H9 (cell line): ENCODE measurements around the gene SLC6A7. TPM values are rescaled to one million over a fixed set of nuclear protein-coding genes. Genes with fewer than 3 reads are reported as not detected.

Source experiments
- DNase-seq: peaks from one replicate; pipeline ENCODE4 v3.0.0-alpha.2; 2017
- H2AFZ ChIP-seq: one replicate; pipeline ENCODE4 v1.6.1; 2013; ENCODE audit warnings: mild to moderate bottlenecking, low read length, control low read depth, moderate library complexity
- H2AK5ac ChIP-seq: 2 replicates; pipeline ENCODE4 v1.6.1; 2013; ENCODE audit warnings: low read length, control low read depth, mixed read lengths; ENCODE audit not compliant: insufficient read length
- H2BK120ac ChIP-seq: one replicate; pipeline ENCODE4 v1.6.1; 2013; ENCODE audit warnings: low read depth, mild to moderate bottlenecking, low read length, control low read depth, inconsistent platforms; ENCODE audit not compliant: poor library complexity, severe bottlenecking
- H2BK12ac ChIP-seq: 2 replicates; pipeline ENCODE4 v1.6.1; 2013; ENCODE audit warnings: low read length, control low read depth, mixed read lengths, low read depth; ENCODE audit not compliant: insufficient read length
- H2BK15ac ChIP-seq: 2 replicates; pipeline ENCODE4 v1.6.1; 2013; ENCODE audit warnings: low read depth, low read length, control low read depth
- H2BK20ac ChIP-seq: one replicate; pipeline ENCODE4 v1.6.1; 2013; ENCODE audit warnings: low read depth, mild to moderate bottlenecking, low read length, control low read depth, inconsistent platforms; ENCODE audit not compliant: poor library complexity, severe bottlenecking
- H2BK5ac ChIP-seq: 2 replicates; pipeline ENCODE4 v1.6.1; 2013; ENCODE audit warnings: low read length, control low read depth, mixed read lengths; ENCODE audit not compliant: insufficient read length
- H3K14ac ChIP-seq: 2 replicates; pipeline ENCODE4 v1.6.1; 2013; ENCODE audit warnings: low read length, control low read depth; ENCODE audit not compliant: insufficient read depth
- H3K18ac ChIP-seq: 2 replicates; pipeline ENCODE4 v1.6.1; 2013; ENCODE audit warnings: low read depth, mild to moderate bottlenecking, mixed read lengths, low read length, control low read depth; ENCODE audit not compliant: insufficient read length
- H3K23ac ChIP-seq: 2 replicates; pipeline ENCODE4 v1.6.1; 2013; ENCODE audit warnings: low read length, control low read depth, mixed read lengths, low read depth; ENCODE audit not compliant: insufficient read length
- H3K23me2 ChIP-seq: 2 replicates; pipeline ENCODE4 v1.6.1; 2013; ENCODE audit warnings: low read depth, mild to moderate bottlenecking, mixed read lengths, low read length, control low read depth; ENCODE audit not compliant: insufficient read length, poor library complexity, severe bottlenecking
- H3K27ac ChIP-seq: 2 replicates; pipeline ENCODE4 v1.5.1; 2013; ENCODE audit warnings: low read length, control low read depth, mixed read lengths, low read depth; ENCODE audit not compliant: insufficient read length
- H3K27me3 ChIP-seq: 2 replicates; pipeline ENCODE4 v1.6.1; 2013; ENCODE audit warnings: low read length, control low read depth, inconsistent platforms; ENCODE audit not compliant: insufficient read depth
- H3K4ac ChIP-seq: 2 replicates; pipeline ENCODE4 v1.6.1; 2013; ENCODE audit warnings: low read depth, mild to moderate bottlenecking, control low read depth, inconsistent platforms, low read length, moderate library complexity
- H3K4me1 ChIP-seq: 2 replicates; pipeline ENCODE4 v1.6.1; 2013; ENCODE audit warnings: low read length, control low read depth, inconsistent platforms; ENCODE audit not compliant: insufficient read depth
- H3K4me2 ChIP-seq: 2 replicates; pipeline ENCODE4 v1.6.1; 2013; ENCODE audit warnings: low read length, control low read depth, mixed read lengths; ENCODE audit not compliant: insufficient read length, insufficient read depth
- H3K56ac ChIP-seq: 2 replicates; pipeline ENCODE4 v1.6.1; 2013; ENCODE audit warnings: low read depth, mild to moderate bottlenecking, mixed read lengths, low read length, control low read depth; ENCODE audit not compliant: insufficient read length
- H3K79me1 ChIP-seq: 2 replicates; pipeline ENCODE4 v1.6.1; 2013; ENCODE audit warnings: low read depth, mild to moderate bottlenecking, moderate library complexity, low read length, control low read depth, inconsistent platforms; ENCODE audit not compliant: insufficient read depth, poor library complexity, severe bottlenecking
- H3K79me2 ChIP-seq: 2 replicates; pipeline ENCODE4 v1.6.1; 2013; ENCODE audit warnings: low read length, control low read depth, inconsistent platforms; ENCODE audit not compliant: insufficient read depth
- H3K9ac ChIP-seq: 2 replicates; pipeline ENCODE4 v1.6.1; 2013; ENCODE audit warnings: low read length, control low read depth, mixed read lengths; ENCODE audit not compliant: insufficient read length; ENCODE audit errors: extremely low read depth
- H3K9me3 ChIP-seq: one replicate; pipeline ENCODE4 v1.6.1; 2013; ENCODE audit warnings: low read depth, low read length, inconsistent platforms; ENCODE audit not compliant: control insufficient read depth
- H3T11ph ChIP-seq: one replicate; pipeline ENCODE4 v1.6.1; 2013; ENCODE audit warnings: mild to moderate bottlenecking, low read length, control low read depth, inconsistent platforms
- H4K20me1 ChIP-seq: one replicate; pipeline ENCODE4 v1.6.1; 2013; ENCODE audit not compliant: control insufficient read depth, insufficient read length, insufficient read depth
- H4K5ac ChIP-seq: 2 replicates; pipeline ENCODE4 v1.6.1; 2013; ENCODE audit warnings: low read depth, mild to moderate bottlenecking, mixed read lengths, low read length, control low read depth; ENCODE audit not compliant: insufficient read length
- H4K8ac ChIP-seq: replicated peaks from 2 replicates; pipeline ENCODE4 v1.6.1; 2013; ENCODE audit warnings: low read length, control low read depth, mixed read lengths, low read depth; ENCODE audit not compliant: insufficient read length
- H4K91ac ChIP-seq: 2 replicates; pipeline ENCODE4 v1.6.1; 2013; ENCODE audit warnings: low read depth, mild to moderate bottlenecking, moderate library complexity, mixed read lengths, low read length, control low read depth; ENCODE audit not compliant: insufficient read length
- H3K27ac Mint-ChIP-seq, 3 experiments: 2 replicates in 2 of 3; 3 replicates in 1 of 3; pipeline ENCODE4 v1.8.0; 2020 to 2021; ENCODE audit warnings: mixed read lengths in 3 of 3, mild to moderate bottlenecking in 1 of 3, moderate library complexity in 1 of 3
- H3K27me3 Mint-ChIP-seq: 2 replicates; pipeline ENCODE4 v1.8.0; 2021; ENCODE audit warnings: low read depth, mild to moderate bottlenecking, moderate library complexity, mixed read lengths
- H3K36me3 Mint-ChIP-seq, 3 experiments: 2 replicates in 2 of 3; 3 replicates in 1 of 3; pipeline ENCODE4 v1.8.0; 2020 to 2021; ENCODE audit warnings: low read depth in 3 of 3, mixed read lengths in 3 of 3; ENCODE audit not compliant: insufficient read depth in 1 of 3
- H3K4me1 Mint-ChIP-seq, 2 experiments: 2 replicates each; pipeline ENCODE4 v1.8.0; 2020; ENCODE audit warnings: mixed read lengths in 2 of 2
- H3K4me3 Mint-ChIP-seq, 2 experiments: 2 replicates in 1 of 2; 3 replicates in 1 of 2; pipeline ENCODE4 v1.8.0; 2020 to 2021; ENCODE audit warnings: mild to moderate bottlenecking in 2 of 2, mixed read lengths in 2 of 2, moderate library complexity in 1 of 2
- H3K9me3 Mint-ChIP-seq, 2 experiments: 2 replicates in 1 of 2; 3 replicates in 1 of 2; pipeline ENCODE4 v1.8.0; 2020; ENCODE audit warnings: mild to moderate bottlenecking in 2 of 2, mixed read lengths in 2 of 2, moderate library complexity in 1 of 2
- WGBS: extraction: QIAGEN DNeasy Blood & Tissue Kit; methylation state at CpG from one replicate; pipeline ENCODE4 v1.1.7; 2013; ENCODE audit warnings: missing lambda C conversion rate, low lambda C conversion rate, mixed read lengths; ENCODE audit not compliant: insufficient read length; ENCODE audit errors: extremely low coverage; 5-methylcytosine and 5-hydroxymethylcytosine counted together
- total RNA-seq: library from RNA; stranded (reverse); gene quantifications from 2 replicates; pipeline ENCODE4 v1.2.1, GENCODE V29; 2021
- TF ChIP-seq, protein P1 (sequence below): fragments of 200-600 bp; sonication (generic); conservative IDR thresholded peaks from 3 replicates; pipeline ENCODE4 v1.8.0; 2021; ENCODE audit warnings: antibody characterized with exemption, mild to moderate bottlenecking

Gene SLC6A7
- total RNA-seq, 1 experiment from 2014 or later, result not detected

DNA sequence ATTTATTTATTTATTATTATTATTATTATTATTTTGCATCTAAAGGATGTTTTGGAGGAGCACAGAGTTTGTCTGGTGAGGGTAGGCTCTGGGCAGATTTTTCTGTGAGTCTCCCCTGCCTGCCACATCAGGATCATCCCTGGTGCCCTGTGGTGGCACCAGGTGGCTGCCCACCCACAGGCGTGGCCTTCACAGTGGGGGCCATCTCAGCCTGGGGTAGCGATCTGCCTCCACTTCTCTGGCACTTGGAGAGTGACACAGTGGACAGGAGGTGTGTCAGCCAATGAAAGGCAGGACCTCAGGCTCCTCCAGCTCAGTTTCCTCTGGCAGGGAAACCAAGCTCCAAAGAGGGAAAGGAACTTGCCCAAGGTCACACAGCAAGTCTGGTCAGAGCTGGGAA is 30.0 kb downstream of the SLC6A7 start:
- H3K27ac ChIP-seq, result no peak overlapping the region
- Mint-ChIP-seq H3K27me3 (peaks cover 31% of the 10 kb centered on the region), H3K4me1 (peaks cover 0 to 7% of the 10 kb centered on the region in 2 experiments; a peak in 1 of 4 replicates), H3K36me3 (no peaks in the 10 kb centered on the region), H3K9me3 (no peaks in the 10 kb centered on the region), H3K27ac (no peak overlapping the region), H3K4me3 (no peak overlapping the region)
- DNase-seq, result no peak
- H3K9ac ChIP-seq, result no peak overlapping the region
- H2BK120ac ChIP-seq, result no peak overlapping the region
- H3K23ac ChIP-seq, result no peak overlapping the region
- H2BK5ac ChIP-seq, result no peak overlapping the region
- H3K4me2 ChIP-seq, result no peak overlapping the region
- H4K8ac ChIP-seq, result no peak overlapping the region
- H4K91ac ChIP-seq, result no peak overlapping the region
- H2BK20ac ChIP-seq, result no peak overlapping the region
- no peak overlapping the region for H3K4ac ChIP-seq
- H3K79me2 ChIP-seq, result no peaks in the 10 kb centered on the region
- no peaks in the 10 kb centered on the region for H4K20me1 ChIP-seq
- WGBS, result no CpG with 5 or more reads among the region's 2 CpGs
- H3K56ac ChIP-seq, result no peak overlapping the region
- H2BK15ac ChIP-seq, result no peak overlapping the region
- no peak overlapping the region for H2BK12ac ChIP-seq
- TF ChIP-seq, protein P1, sequence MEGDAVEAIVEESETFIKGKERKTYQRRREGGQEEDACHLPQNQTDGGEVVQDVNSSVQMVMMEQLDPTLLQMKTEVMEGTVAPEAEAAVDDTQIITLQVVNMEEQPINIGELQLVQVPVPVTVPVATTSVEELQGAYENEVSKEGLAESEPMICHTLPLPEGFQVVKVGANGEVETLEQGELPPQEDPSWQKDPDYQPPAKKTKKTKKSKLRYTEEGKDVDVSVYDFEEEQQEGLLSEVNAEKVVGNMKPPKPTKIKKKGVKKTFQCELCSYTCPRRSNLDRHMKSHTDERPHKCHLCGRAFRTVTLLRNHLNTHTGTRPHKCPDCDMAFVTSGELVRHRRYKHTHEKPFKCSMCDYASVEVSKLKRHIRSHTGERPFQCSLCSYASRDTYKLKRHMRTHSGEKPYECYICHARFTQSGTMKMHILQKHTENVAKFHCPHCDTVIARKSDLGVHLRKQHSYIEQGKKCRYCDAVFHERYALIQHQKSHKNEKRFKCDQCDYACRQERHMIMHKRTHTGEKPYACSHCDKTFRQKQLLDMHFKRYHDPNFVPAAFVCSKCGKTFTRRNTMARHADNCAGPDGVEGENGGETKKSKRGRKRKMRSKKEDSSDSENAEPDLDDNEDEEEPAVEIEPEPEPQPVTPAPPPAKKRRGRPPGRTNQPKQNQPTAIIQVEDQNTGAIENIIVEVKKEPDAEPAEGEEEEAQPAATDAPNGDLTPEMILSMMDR, result no peak
- H4K5ac ChIP-seq, result no peak overlapping the region
- no peak overlapping the region for H3T11ph ChIP-seq
- H2AK5ac ChIP-seq, result no peak overlapping the region
- 0 out of 2 replicates have a peak, but pooled peaks cover 1% of the 10 kb centered on the region for H3K27me3 ChIP-seq
- no peak overlapping the region for H3K14ac ChIP-seq
- no peaks in the 10 kb centered on the region for H3K79me1 ChIP-seq
- no peaks in the 10 kb centered on the region for H3K23me2 ChIP-seq
- no peaks in the 10 kb centered on the region for H3K9me3 ChIP-seq
- no peaks in the 10 kb centered on the region for H3K4me1 ChIP-seq
- no peak overlapping the region for H3K18ac ChIP-seq
- no peak overlapping the region for H2AFZ ChIP-seq
